ENCODE measurements around the gene ZNF474.

ZNF474 gene

GRCh38 chr5:122180146-122180712 is 50.9 kb downstream of the ZNF474 start:
- no peak for DNase-seq (ENCODE audit: low read depth in 1 of 2, low spot score in 1 of 2)

GRCh38 chr5:122180863-122181548 is 51.7 kb downstream of the ZNF474 start:
- DNase-seq (ENCODE audit: low read depth in 1 of 2, low spot score in 1 of 2), result no peak

- DNase-seq (ENCODE audit: low read depth in 1 of 2, low spot score in 1 of 2), result no peak
Measured at GRCh38 chr5:122181863-122182262, 52.5 kb downstream of the ZNF474 start.

GRCh38 chr5:122182491-122182921 is 53.2 kb downstream of the ZNF474 start:
- no peak for DNase-seq (ENCODE audit: low read depth in 1 of 2, low spot score in 1 of 2)

GRCh38 chr5:122183098-122183787 is 53.9 kb downstream of the ZNF474 start:
- DNase-seq (ENCODE audit: low read depth in 1 of 2, low spot score in 1 of 2), result no peak

- DNase-seq (ENCODE audit: low read depth in 1 of 2, low spot score in 1 of 2), result no peak
Measured at GRCh38 chr5:122183788-122184170, 54.4 kb downstream of the ZNF474 start.

- DNase-seq (ENCODE audit: low read depth in 1 of 2, low spot score in 1 of 2), result no peak
Measured at GRCh38 chr5:122184676-122185255, 55.4 kb downstream of the ZNF474 start.

- no peak for DNase-seq (ENCODE audit: low read depth in 1 of 2, low spot score in 1 of 2)
Measured at GRCh38 chr5:122187426-122187825, 58.1 kb downstream of the ZNF474 start.

- DNase-seq (ENCODE audit: low read depth in 1 of 2, low spot score in 1 of 2), result no peak
Measured at GRCh38 chr5:122190156-122190555, 60.8 kb downstream of the ZNF474 start.

GRCh38 chr5:122192497-122193496 is 63.5 kb downstream of the ZNF474 start:
- no peak for DNase-seq (ENCODE audit: low read depth in 1 of 2, low spot score in 1 of 2)

- no peak for DNase-seq (ENCODE audit: low read depth in 1 of 2, low spot score in 1 of 2)
Measured at GRCh38 chr5:122195802-122196394, 66.6 kb downstream of the ZNF474 start.

- no peak for DNase-seq (ENCODE audit: low read depth in 1 of 2, low spot score in 1 of 2)
Measured at GRCh38 chr5:122199146-122199545, 69.8 kb downstream of the ZNF474 start.

GRCh38 chr5:122200450-122200849 is 71.1 kb downstream of the ZNF474 start:
- no peak for DNase-seq (ENCODE audit: low read depth in 1 of 2, low spot score in 1 of 2)

- no peak for DNase-seq (ENCODE audit: low read depth in 1 of 2, low spot score in 1 of 2)
Measured at GRCh38 chr5:122200865-122201264, 71.5 kb downstream of the ZNF474 start.

GRCh38 chr5:122201365-122201764 is 72.0 kb downstream of the ZNF474 start:
- DNase-seq (ENCODE audit: low read depth in 1 of 2, low spot score in 1 of 2), result no peak

- DNase-seq (ENCODE audit: low read depth in 1 of 2, low spot score in 1 of 2), result no peak
Measured at GRCh38 chr5:122202952-122203351, 73.6 kb downstream of the ZNF474 start.
